Endodermal cell (in vitro differentiated cells): ENCODE measurements around the gene MIEF2. TPM values are rescaled to one million over a fixed set of nuclear protein-coding genes. Genes with fewer than 3 reads are reported as not detected.

Experiments
- DNase-seq: peaks from one replicate; pipeline ENCODE4 v3.0.0-alpha.2; 2017
- H3K27ac ChIP-seq: 2 replicates; pipeline ENCODE4 v1.5.1; 2013; ENCODE audit warnings: mild to moderate bottlenecking, low read depth, low read length, moderate library complexity
- H3K27me3 ChIP-seq: 2 replicates; pipeline ENCODE4 v1.6.1; 2013; ENCODE audit warnings: mild to moderate bottlenecking, low read length, moderate library complexity; ENCODE audit not compliant: insufficient read depth, control insufficient read depth, poor library complexity, severe bottlenecking
- H3K36me3 ChIP-seq: 2 replicates; pipeline ENCODE4 v1.7.0; 2013; ENCODE audit warnings: mild to moderate bottlenecking, low read length, moderate library complexity; ENCODE audit not compliant: control insufficient read depth, insufficient read depth
- H3K4me1 ChIP-seq: one replicate; pipeline ENCODE4 v1.7.0; 2013; ENCODE audit warnings: low read length; ENCODE audit not compliant: control insufficient read depth, insufficient read depth
- H3K4me3 ChIP-seq: 2 replicates; pipeline ENCODE4 v1.5.1; 2013; ENCODE audit warnings: mild to moderate bottlenecking, low read length, moderate library complexity
- H3K9ac ChIP-seq: 2 replicates; pipeline ENCODE4 v1.6.1; 2013; ENCODE audit warnings: mild to moderate bottlenecking, low read length, moderate library complexity; ENCODE audit not compliant: poor library complexity, severe bottlenecking; ENCODE audit errors: extremely low read depth
- H3K9me3 ChIP-seq: 2 replicates; pipeline ENCODE4 v1.6.1; 2013; ENCODE audit warnings: mild to moderate bottlenecking, low read length, moderate library complexity; ENCODE audit not compliant: control insufficient read depth
- H3K27ac Mint-ChIP-seq: 2 replicates; pipeline ENCODE4 v1.8.0; 2020; ENCODE audit warnings: mixed read lengths
- H3K27me3 Mint-ChIP-seq: 2 replicates; pipeline ENCODE4 v1.8.0; 2021; ENCODE audit warnings: mild to moderate bottlenecking, mixed read lengths; ENCODE audit not compliant: insufficient read depth
- H3K36me3 Mint-ChIP-seq: 2 replicates; pipeline ENCODE4 v1.8.0; 2020; ENCODE audit warnings: low read depth, mixed read lengths
- H3K4me1 Mint-ChIP-seq: 2 replicates; pipeline ENCODE4 v1.8.0; 2020; ENCODE audit warnings: mixed read lengths
- H3K4me3 Mint-ChIP-seq: 2 replicates; pipeline ENCODE4 v1.8.0; 2020; ENCODE audit warnings: mild to moderate bottlenecking, moderate library complexity, mixed read lengths
- H3K9me3 Mint-ChIP-seq: 2 replicates; pipeline ENCODE4 v1.8.0; 2020; ENCODE audit warnings: mild to moderate bottlenecking, mixed read lengths
- CTCF ChIP-seq: fragments of 200-600 bp; sonication (generic); conservative IDR thresholded peaks from 2 replicates; pipeline ENCODE4 v1.5.0; 2021; ENCODE audit warnings: antibody characterized with exemption, mild to moderate bottlenecking
- WGBS, 2 experiments: methylation state at CpG; one replicate each; pipeline versions ENCODE4 v1.1.5 to v1.1.7; 2013; ENCODE audit warnings: missing lambda C conversion rate in 2 of 2, mixed read lengths in 1 of 2; ENCODE audit not compliant: insufficient coverage in 1 of 2, insufficient read length in 1 of 2; 5-methylcytosine and 5-hydroxymethylcytosine counted together
- total RNA-seq, 2 donors: library from RNA; stranded (reverse); fragmentation: NEBNext Ultra II Directional in 1 of 2; extraction: Animal tissue kit (Norgen Biotek cat#: 25700) in 1 of 2; gene quantifications; 2 replicates in 1 of 2; 3 replicates in 1 of 2; pipeline ENCODE4 v1.2.1, GENCODE V29; 2021

MIEF2 gene
- total RNA-seq, 2 donors from 2014 or later, result 15.3 to 19.6 TPM

DNA sequence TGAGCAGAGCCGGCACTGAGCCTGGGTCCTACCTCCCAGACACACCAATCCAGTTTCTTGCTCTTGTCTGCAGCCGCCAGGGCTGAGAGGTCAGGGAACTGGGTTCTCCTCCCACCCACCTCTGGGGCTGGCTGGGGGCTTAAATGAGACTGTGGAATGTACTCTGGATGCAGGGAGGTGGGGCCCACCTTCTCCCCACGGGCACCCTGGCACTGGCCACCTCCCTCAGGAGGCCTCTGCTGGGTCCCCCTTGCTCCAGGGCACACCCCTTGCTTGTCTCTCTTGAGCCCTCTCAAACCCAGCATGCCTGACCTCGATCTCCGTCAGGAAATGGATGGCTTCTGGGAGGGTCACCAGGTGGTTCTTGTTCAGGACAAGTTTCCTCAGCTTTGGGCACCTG lies 8.3 kb upstream of the MIEF2 start:
- Mint-ChIP-seq H3K4me3 (no peak overlapping the region), H3K36me3 (peaks cover 72% of the 10 kb centered on the region)
- peaks cover 92% of the 10 kb centered on the region for H3K36me3 ChIP-seq

DNA sequence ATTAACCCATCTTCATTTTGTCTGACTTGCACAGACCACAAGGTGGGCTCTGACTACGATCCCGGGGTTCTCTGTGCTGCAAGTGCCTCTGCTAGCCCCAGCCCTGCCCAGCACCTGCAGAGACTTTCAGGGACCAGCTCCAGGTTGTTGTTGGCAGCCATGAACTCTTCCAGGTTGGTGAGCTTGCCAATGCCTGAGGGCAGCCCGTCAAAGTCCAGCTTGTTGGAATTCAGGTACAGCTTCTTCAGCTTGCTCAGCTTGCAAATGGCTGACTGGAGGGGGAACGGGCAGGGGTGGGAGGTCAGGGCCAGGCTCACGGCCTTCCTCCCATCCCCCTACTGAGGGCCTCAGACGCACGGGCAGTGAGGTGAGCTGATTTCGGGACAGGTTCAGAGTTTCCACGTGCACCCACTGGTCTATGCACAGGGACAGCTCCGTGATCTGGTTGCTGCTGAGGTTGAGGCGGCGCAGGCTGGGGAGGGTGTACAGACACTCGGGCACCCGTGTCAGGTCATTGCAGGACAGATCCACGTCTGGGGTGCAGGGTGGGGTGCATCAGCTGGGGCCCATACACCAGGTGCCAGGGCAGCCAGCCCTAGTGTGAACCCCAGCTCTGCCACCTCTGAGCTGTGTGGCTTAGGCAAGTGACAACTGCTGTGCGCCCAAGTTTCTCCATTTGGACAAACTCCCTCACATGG lies 7.1 kb upstream of the MIEF2 start:
- Mint-ChIP-seq H3K36me3 (peaks cover 65% of the 10 kb centered on the region), H3K27me3 (no peaks in the 10 kb centered on the region), H3K27ac (no peak overlapping the region), H3K4me1 (peaks cover 10% of the 10 kb centered on the region), H3K9me3 (no peaks in the 10 kb centered on the region), H3K4me3 (no peak overlapping the region)
- Histone ChIP-seq H3K27ac (no peak overlapping the region), H3K27me3 (no peaks in the 10 kb centered on the region), H3K4me1 (peaks cover 9% of the 10 kb centered on the region), H3K4me3 (no peak overlapping the region), H3K9me3 (no peaks in the 10 kb centered on the region), H3K9ac (no peak overlapping the region), H3K36me3 (peaks cover 82% of the 10 kb centered on the region)
- no peak for DNase-seq
- TF ChIP-seq CTCF, result no peak
- WGBS, 2 experiments, result 89 to 91% methylated on average over 13 to 16 of the region's 16 CpGs

More for the DNA sequence above, 8.3 kb upstream of the MIEF2 start:
- no peak overlapping the region for H3K27ac ChIP-seq
- no peaks in the 10 kb centered on the region for H3K27me3 Mint-ChIP-seq
- peaks cover 5% of the 10 kb centered on the region for H3K4me1 ChIP-seq
- 94 to 100% methylated on average over 3 to 5 of the region's 5 CpGs for WGBS, 2 experiments
- H3K4me1 Mint-ChIP-seq, result peaks cover 4% of the 10 kb centered on the region
- no peak overlapping the region for H3K9ac ChIP-seq
- no peaks in the 10 kb centered on the region for H3K27me3 ChIP-seq
- no peaks in the 10 kb centered on the region for H3K9me3 Mint-ChIP-seq
- no peak overlapping the region for H3K4me3 ChIP-seq
- no peaks in the 10 kb centered on the region for H3K9me3 ChIP-seq
- DNase-seq, result no peak
- no peak for TF ChIP-seq CTCF
- H3K27ac Mint-ChIP-seq, result no peak overlapping the region

DNA sequence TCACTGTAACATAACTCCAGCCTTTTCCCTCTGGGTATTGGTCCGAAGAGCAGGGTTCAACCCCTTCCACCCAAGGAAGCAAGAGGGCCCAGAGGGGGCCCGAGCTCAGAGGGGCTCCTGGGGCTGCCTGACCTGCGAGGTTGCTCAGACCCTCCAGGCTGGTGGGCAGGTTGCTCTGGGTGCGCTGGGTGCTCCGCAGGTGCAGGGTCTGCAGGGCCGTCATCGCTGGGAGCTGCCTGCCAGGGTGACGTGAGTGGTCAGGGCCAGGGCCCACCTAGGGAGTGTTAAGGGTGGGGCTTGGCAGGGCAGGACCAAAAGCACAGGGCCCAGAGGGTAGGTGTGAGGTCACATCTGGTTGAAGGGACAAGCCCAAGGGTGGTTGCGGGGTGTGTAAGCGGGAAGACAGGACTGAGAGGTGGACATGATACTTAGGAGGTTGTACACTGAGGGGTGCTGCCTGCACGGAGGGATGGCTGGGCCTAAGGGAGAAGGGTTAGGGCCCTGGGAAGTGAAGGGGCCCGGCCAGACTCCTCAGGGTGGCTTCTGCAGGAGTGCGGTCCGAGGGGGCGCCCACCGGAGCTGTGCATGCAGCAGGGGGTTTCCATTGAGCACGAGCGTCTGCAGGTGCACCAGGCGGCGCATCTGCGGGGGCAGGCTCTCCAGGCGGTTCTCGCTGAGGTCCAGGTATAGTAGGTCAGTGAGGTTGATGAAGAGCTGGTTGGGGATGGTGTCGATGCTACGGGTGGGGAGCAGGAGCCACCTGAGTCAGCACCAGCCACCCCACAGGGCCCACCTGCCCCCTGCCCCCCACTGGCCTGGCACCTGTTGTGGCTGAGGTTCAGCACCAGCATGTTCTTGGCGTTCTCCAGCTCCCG lies 6.3 kb upstream of the MIEF2 start:
- Mint-ChIP-seq H3K4me3 (no peak overlapping the region), H3K4me1 (peaks cover 12% of the 10 kb centered on the region), H3K9me3 (no peaks in the 10 kb centered on the region), H3K36me3 (peaks cover 61% of the 10 kb centered on the region), H3K27me3 (no peaks in the 10 kb centered on the region), H3K27ac (no peak overlapping the region)
- Histone ChIP-seq H3K36me3 (peaks cover 74% of the 10 kb centered on the region), H3K4me3 (no peak overlapping the region), H3K9ac (no peak overlapping the region), H3K9me3 (no peaks in the 10 kb centered on the region), H3K27ac (no peak overlapping the region), H3K4me1 (peaks cover 9% of the 10 kb centered on the region), H3K27me3 (no peaks in the 10 kb centered on the region)
- no peak for DNase-seq
- 95 to 100% methylated on average over 8 to 27 of the region's 27 CpGs for WGBS, 2 experiments
- no peak for TF ChIP-seq CTCF
